GM12878 (cell line): ENCODE measurements around the gene SPIRE1. TPM values are rescaled to one million over a fixed set of nuclear protein-coding genes. Genes with fewer than 3 reads are reported as not detected.

ENCODE experiments used
- ATAC-seq: fragments of 200-7000 bp; cut with Tn5 transposase; 3 replicates; pipeline ENCODE4 v1.9.1; 2020; ENCODE audit warnings: mild to moderate bottlenecking, moderate library complexity
- BruUV-seq: library from RNA; stranded (reverse); fragments of 400-500 nt; replicated peaks from 2 replicates; lab custom pipeline; 2021; lab: Mats Ljungman, UMichigan
- CTCF ChIA-PET: fragments of 300-600 bp; sonication (Branson Sonifier 250); formaldehyde crosslinking; extraction: SDS; loops from one replicate; lab custom pipeline; 2021; ENCODE audit warnings: inconsistent platforms; lab: Yijun Ruan, JAX
- POLR2A ChIA-PET: fragments of 350-600 bp; formaldehyde crosslinking; extraction: SDS; loops from one replicate; lab custom pipeline; 2021; ENCODE audit warnings: inconsistent platforms; lab: Charles Lee
- RAD21 ChIA-PET: fragments of 300-600 bp; sonication (Branson Sonifier 250); formaldehyde crosslinking; loops from one replicate; lab custom pipeline; 2023; ENCODE audit warnings: antibody characterized with exemption; ENCODE audit not compliant: unreplicated experiment; lab: Charles Lee
- SMC1A ChIA-PET: fragments of 300-600 bp; sonication (Branson Sonifier 250); formaldehyde crosslinking; loops from one replicate; lab custom pipeline; 2023; ENCODE audit not compliant: unreplicated experiment, uncharacterized antibody; lab: Charles Lee
- DNase-seq: peaks from one replicate; pipeline ENCODE4 v3.0.0-alpha.2; 2011; ENCODE audit warnings: low read depth, low spot score
- FAIRE-seq: peaks from 3 replicates; lab custom pipeline; 2011; peaks lifted over from hg19 to GRCh38; lab: Jason Lieb, UNC
- H2AFZ ChIP-seq: 2 replicates; pipeline ENCODE4 v1.6.0; 2011; ENCODE audit warnings: low read depth, low read length, control low read depth; ENCODE audit not compliant: control insufficient read depth
- H3K27ac ChIP-seq: 2 replicates; pipeline ENCODE4 v1.5.1; 2011; ENCODE audit warnings: control low read depth; ENCODE audit not compliant: control insufficient read depth, insufficient read depth
- H3K27me3 ChIP-seq, 2 experiments: replicated peaks in 1 of 2; 2 replicates each; pipeline versions ENCODE4 v1.6.0 to v1.6.1; 2011; ENCODE audit warnings: low read length in 1 of 2; ENCODE audit not compliant: control insufficient read depth in 2 of 2, insufficient read depth in 2 of 2
- H3K36me3 ChIP-seq, 2 experiments: 2 replicates each; pipeline ENCODE4 v1.5.1; 2011; ENCODE audit warnings: low read length in 1 of 2; ENCODE audit not compliant: control insufficient read depth in 2 of 2, insufficient read depth in 2 of 2
- H3K4me1 ChIP-seq: 2 replicates; pipeline ENCODE4 v1.6.1; 2011; ENCODE audit warnings: mild to moderate bottlenecking, low read length, moderate library complexity, mixed read lengths; ENCODE audit not compliant: control insufficient read depth, insufficient read depth
- H3K4me2 ChIP-seq: 2 replicates; pipeline ENCODE4 v1.6.0; 2011; ENCODE audit warnings: control low read depth; ENCODE audit not compliant: control insufficient read depth, insufficient read depth
- H3K4me3 ChIP-seq: fragments of 200-600 bp; sonication (generic); 2 replicates; pipeline ENCODE4 v1.5.1; 2016
- H3K79me2 ChIP-seq: 2 replicates; pipeline ENCODE4 v1.6.0; 2011; ENCODE audit warnings: low read length; ENCODE audit not compliant: control insufficient read depth, insufficient read depth
- H3K9ac ChIP-seq: 2 replicates; pipeline ENCODE4 v1.8.0; 2011; ENCODE audit warnings: low read length, control low read depth, mixed read lengths; ENCODE audit not compliant: control insufficient read depth, insufficient read depth
- H3K9me3 ChIP-seq: replicated peaks from 3 replicates; pipeline ENCODE4 v1.5.1; 2011; ENCODE audit warnings: mild to moderate bottlenecking, low read length; ENCODE audit not compliant: control insufficient read depth, insufficient read depth
- H4K20me1 ChIP-seq: 2 replicates; pipeline ENCODE4 v1.6.0; 2011; ENCODE audit not compliant: control insufficient read depth, insufficient read depth
- ASH2L ChIP-seq: fragments of 300-600, 200-600 bp; sonication (generic); IDR thresholded peaks from 2 replicates; pipeline ENCODE4 v1.6.1; 2017; ENCODE audit warnings: low read depth, mild to moderate bottlenecking, borderline replicate concordance
- BRCA1 ChIP-seq: IDR thresholded peaks from 2 replicates; pipeline ENCODE4 v1.6.1; 2011; ENCODE audit warnings: low read depth, low read length, improper control_type of control experiment
- EZH2 ChIP-seq: IDR thresholded peaks from 2 replicates; pipeline ENCODE4 v1.6.1; 2012; ENCODE audit warnings: low read depth, mild to moderate bottlenecking, control low read depth, inconsistent platforms, low read length, borderline replicate concordance; ENCODE audit not compliant: control insufficient read depth
- PAX5 ChIP-seq: IDR thresholded peaks from 2 replicates; pipeline ENCODE4 v1.6.1; 2011; ENCODE audit warnings: low read depth, low read length, borderline replicate concordance
- PML ChIP-seq: IDR thresholded peaks from 2 replicates; pipeline ENCODE4 v1.6.1; 2012; ENCODE audit warnings: low read length, inconsistent platforms
- POLR2A ChIP-seq: IDR thresholded peaks from 2 replicates; pipeline ENCODE4 v1.6.1; 2011; ENCODE audit warnings: low read depth, mild to moderate bottlenecking, low read length
- RCOR1 ChIP-seq: conservative IDR thresholded peaks from 2 replicates; pipeline ENCODE4 v1.6.1; 2012; ENCODE audit warnings: low read depth, low read length, improper control_type of control experiment
- RFX5 ChIP-seq: IDR thresholded peaks from 2 replicates; pipeline ENCODE4 v1.6.1; 2011; ENCODE audit warnings: low read depth, low read length, improper control_type of control experiment
- RUNX3 ChIP-seq: IDR thresholded peaks from 2 replicates; pipeline ENCODE4 v1.6.1; 2012; ENCODE audit warnings: low read length, inconsistent platforms
- SIN3A ChIP-seq: IDR thresholded peaks from 2 replicates; pipeline ENCODE4 v1.6.1; 2012; ENCODE audit warnings: low read depth, low read length, improper control_type of control experiment
- SMARCA5 ChIP-seq: fragments of 450-650 bp; IDR thresholded peaks from 2 replicates; pipeline ENCODE4 v1.6.1; 2017; ENCODE audit warnings: mild to moderate bottlenecking
- WGBS: methylation state at CpG from one replicate; pipeline ENCODE4 v1.1.6; 2016; ENCODE audit warnings: low lambda C conversion rate; ENCODE audit not compliant: insufficient replicate concordance, insufficient coverage; ENCODE audit errors: missing lambda C conversion rate; 5-methylcytosine and 5-hydroxymethylcytosine counted together
- in situ Hi-C: fragments of 300-500 bp; cut with MboI; formaldehyde crosslinking; loops from 9 replicates; pipeline ENCODE4 v1.14.3; 2018; ENCODE audit warnings: mixed read lengths
- intact Hi-C: fragments of 100-400 bp; cut with micrococcal nuclease; formaldehyde crosslinking; loops from one replicate; pipeline ENCODE4 v1.14.2; 2022; ENCODE audit not compliant: unreplicated experiment
- polyA plus RNA-seq, 11 experiments: library from polyadenylated mRNA; depleted of rRNA in 4 of 11; unstranded in 6 of 11; stranded (reverse) in 5 of 11; fragments of >200 nt; fragmentation: Nextera tagmentation in 4 of 11; fragmentation: Illumina TruSeq in 1 of 11; extraction: Ambion mirVana in 4 of 11; extraction: Trizol in 1 of 11; gene quantifications; 1 replicate in 1 of 11; 2 replicates in 10 of 11; pipeline versions ENCODE4 v1.2.1 to v1.2.3, GENCODE V29; 2011 to 2016; ENCODE audit warnings: inconsistent platforms in 2 of 11, missing spikeins in 2 of 11, low read depth in 1 of 11
- total RNA-seq, 4 experiments: library from RNA; depleted of rRNA in 3 of 4; stranded (reverse); fragments of >200 nt in 3 of 4; fragmentation: Illumina TruSeq in 1 of 4; extraction: Trizol in 1 of 4; gene quantifications; 2 replicates each; pipeline versions ENCODE4 v1.2.1 to v1.2.3, GENCODE V29; 2013 to 2021
- TF ChIP-seq, protein P1 (sequence below): fragments of 450-650 bp; IDR thresholded peaks from 2 replicates; pipeline ENCODE4 v1.6.1; 2016; ENCODE audit warnings: mild to moderate bottlenecking, moderate library complexity, borderline replicate concordance

Gene SPIRE1
- total and polyA plus RNA-seq, 10 of the 15 experiments (the other 5 are each of a cell fraction or from before 2014, with no cell fraction given) = 0.18 to 9.2 (median 4.3) TPM

DNA sequence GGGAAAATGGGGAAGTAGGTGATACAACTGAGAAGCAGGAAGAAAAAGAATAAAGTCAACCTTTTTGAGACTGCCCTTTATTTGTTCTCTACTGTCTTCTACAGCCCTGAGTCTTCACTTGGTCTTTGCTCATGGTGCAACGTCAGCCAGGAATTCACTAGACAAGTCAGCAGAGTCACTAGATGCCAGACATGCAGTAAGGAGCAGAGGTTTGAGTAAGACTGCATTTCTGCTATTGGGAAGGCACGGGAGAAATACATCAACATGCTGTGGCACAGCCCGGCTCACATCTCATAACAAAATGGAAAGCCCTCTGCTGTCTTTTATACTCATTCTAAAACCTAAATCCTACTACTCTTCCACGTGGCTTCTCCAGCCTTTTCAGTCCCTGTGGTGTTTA, 183.0 kb downstream of the SPIRE1 start:
- Histone ChIP-seq H3K4me3 (no peak overlapping the region), H4K20me1 (no peaks in the 10 kb centered on the region), H2AFZ (no peak overlapping the region), H3K9ac (no peak overlapping the region), H3K4me2 (no peak overlapping the region), H3K4me1 (no peaks in the 10 kb centered on the region), H3K36me3 (no peaks in the 10 kb centered on the region), H3K79me2 (no peaks in the 10 kb centered on the region), H3K27me3 (no peaks in the 10 kb centered on the region; a peak in 1 of 4 replicates), H3K9me3 (no peaks in the 10 kb centered on the region), H3K27ac (no peak overlapping the region)
- DNase-seq (no peak), FAIRE-seq (no peak), ATAC-seq (no peak)
- intact Hi-C loops = no loop called here
- BruUV-seq = no TSS peak
- TF ChIP-seq SIN3A = no peak
- TF ChIP-seq EZH2 = no peak
- no peak for TF ChIP-seq POLR2A
- no peak for TF ChIP-seq RFX5
- no peak for TF ChIP-seq RUNX3
- TF ChIP-seq, protein P1, sequence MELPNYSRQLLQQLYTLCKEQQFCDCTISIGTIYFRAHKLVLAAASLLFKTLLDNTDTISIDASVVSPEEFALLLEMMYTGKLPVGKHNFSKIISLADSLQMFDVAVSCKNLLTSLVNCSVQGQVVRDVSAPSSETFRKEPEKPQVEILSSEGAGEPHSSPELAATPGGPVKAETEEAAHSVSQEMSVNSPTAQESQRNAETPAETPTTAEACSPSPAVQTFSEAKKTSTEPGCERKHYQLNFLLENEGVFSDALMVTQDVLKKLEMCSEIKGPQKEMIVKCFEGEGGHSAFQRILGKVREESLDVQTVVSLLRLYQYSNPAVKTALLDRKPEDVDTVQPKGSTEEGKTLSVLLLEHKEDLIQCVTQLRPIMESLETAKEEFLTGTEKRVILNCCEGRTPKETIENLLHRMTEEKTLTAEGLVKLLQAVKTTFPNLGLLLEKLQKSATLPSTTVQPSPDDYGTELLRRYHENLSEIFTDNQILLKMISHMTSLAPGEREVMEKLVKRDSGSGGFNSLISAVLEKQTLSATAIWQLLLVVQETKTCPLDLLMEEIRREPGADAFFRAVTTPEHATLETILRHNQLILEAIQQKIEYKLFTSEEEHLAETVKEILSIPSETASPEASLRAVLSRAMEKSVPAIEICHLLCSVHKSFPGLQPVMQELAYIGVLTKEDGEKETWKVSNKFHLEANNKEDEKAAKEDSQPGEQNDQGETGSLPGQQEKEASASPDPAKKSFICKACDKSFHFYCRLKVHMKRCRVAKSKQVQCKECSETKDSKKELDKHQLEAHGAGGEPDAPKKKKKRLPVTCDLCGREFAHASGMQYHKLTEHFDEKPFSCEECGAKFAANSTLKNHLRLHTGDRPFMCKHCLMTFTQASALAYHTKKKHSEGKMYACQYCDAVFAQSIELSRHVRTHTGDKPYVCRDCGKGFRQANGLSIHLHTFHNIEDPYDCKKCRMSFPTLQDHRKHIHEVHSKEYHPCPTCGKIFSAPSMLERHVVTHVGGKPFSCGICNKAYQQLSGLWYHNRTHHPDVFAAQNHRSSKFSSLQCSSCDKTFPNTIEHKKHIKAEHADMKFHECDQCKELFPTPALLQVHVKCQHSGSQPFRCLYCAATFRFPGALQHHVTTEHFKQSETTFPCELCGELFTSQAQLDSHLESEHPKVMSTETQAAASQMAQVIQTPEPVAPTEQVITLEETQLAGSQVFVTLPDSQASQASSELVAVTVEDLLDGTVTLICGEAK = no peak
- no peak for TF ChIP-seq SMARCA5
- TF ChIP-seq PAX5 = no peak
- TF ChIP-seq BRCA1 = no peak
- no peak for TF ChIP-seq RCOR1
- no peak for TF ChIP-seq PML
- TF ChIP-seq ASH2L = no peak
- CTCF ChIA-PET = no interaction called here
- RAD21 ChIA-PET = no interaction called here
- WGBS = 59% methylated on average over 4 of the region's 4 CpGs
- in situ Hi-C loops = no loop called here
- SMC1A ChIA-PET = no interaction called here
- POLR2A ChIA-PET = no interaction called here
